COLO829 (cell line): ENCODE results near the gene SRSF12.

Experiments
- DNase-seq: peaks from one replicate; pipeline ENCODE4 v3.0.0; 2012; ENCODE audit warnings: low spot score

The SRSF12 gene

GRCh38 chr6:89117211-89118108 lies at the start of gene SRSF12:
TSS of gene SRSF12 (minus strand) at chr6:89118071. CDS start at chr6:89117887, 184 bp downstream.
- no peak for DNase-seq

DNA sequence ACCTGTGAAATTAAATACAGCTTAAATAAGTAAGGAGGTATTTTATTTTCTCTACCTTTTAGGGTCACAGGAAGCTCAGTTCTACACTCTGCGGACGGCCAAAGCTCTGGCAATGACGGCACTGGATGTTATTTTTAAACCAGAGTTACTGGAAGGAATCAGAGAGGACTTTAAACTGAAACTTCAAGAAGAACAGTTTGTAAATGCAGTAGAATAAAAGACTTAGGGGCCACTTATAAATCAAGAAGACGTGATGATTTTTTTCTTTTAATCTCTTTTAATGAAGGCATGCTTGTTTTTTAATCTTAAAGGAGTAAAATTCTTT lies 44.1 kb upstream of the SRSF12 start:
- DNase-seq, result no peak

GRCh38 chr6:89161326-89162046 lies 43.6 kb upstream of the SRSF12 start:
- DNase-seq, result no peak

DNA sequence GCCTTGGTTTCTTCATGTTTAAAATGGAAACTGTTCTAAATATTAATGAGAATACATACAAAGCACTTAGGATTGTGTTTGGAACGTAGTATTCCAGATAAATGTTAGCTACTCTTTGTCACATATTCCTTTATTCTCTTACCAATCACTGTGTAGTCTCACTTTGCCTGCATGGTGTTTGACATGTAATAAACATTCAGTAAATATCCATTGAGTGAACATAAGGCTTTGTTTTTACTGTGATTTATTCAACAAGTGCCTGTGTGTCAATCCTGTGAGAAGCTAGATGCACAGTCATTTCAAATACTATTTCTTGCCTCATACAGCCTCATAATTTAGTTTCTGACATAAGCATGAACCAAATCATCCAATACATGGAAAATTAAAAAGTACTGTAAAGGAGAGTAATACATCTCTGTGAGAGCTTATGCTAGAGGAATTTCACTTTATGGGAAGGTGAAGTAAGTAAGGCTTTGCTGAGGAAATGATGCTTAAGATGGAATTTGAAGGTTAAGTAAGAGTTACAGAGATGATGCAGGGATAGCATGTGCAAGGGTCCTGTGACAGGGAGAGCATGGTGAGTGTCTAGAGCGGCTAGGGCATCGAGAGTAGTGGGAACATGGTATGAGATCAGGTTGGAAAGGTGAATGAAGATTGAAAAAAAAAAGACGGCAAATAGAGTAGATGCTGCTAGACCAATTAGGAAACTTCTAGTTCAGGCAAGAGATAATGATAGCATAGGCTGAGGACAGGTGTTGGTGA lies 42.6 kb upstream of the SRSF12 start:
- no peak for DNase-seq

GRCh38 chr6:89154131-89154530 lies 36.3 kb upstream of the SRSF12 start:
- no peak for DNase-seq

GRCh38 chr6:89148016-89148750 lies 30.3 kb upstream of the SRSF12 start:
- no peak for DNase-seq

- DNase-seq, result peak; percentile 17
These were observed 29.1 kb upstream of the SRSF12 start for GRCh38 chr6:89146718-89147700.

DNA sequence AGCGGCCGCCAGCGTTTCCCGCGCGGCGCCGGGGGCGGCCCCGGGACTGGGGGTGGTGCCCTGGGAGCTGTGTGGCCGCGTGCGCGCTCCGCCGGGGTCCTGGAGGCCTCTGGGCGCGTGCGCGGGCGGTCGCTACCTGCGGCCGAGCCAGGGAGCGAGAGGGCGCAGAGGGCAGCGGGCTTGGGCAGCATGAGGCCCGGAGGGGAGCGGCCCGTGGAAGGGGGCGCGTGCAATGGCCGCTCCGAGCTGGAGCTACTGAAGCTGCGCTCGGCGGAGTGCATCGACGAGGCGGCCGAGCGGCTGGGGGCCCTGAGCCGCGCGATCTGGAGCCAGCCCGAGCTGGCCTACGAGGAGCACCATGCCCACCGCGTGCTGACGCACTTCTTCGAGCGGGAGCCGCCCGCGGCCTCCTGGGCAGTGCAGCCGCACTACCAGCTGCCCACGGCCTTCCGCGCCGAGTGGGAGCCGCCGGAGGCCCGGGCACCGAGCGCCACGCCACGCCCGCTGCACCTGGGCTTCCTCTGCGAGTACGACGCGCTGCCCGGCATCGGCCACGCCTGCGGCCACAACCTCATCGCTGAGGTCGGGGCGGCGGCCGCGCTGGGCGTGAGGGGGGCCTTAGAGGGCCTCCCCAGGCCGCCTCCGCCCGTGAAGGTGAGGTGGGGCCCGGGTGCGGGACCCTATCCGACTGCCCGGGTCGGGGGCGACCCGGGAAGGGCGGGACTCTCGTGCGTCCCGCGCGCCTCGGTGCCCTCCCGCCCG lies 28.3 kb upstream of the SRSF12 start, which contains the start of gene PM20D2:
TSS of gene PM20D2 (plus strand) at position 100 of the 762 bp plus-strand sequence. CDS start at position 190, 90 bp downstream.
- peak; percentile 13 for DNase-seq

GRCh38 chr6:89145091-89145955 lies 27.5 kb upstream of the SRSF12 start:
- no peak for DNase-seq

GRCh38 chr6:89144354-89144906 lies 26.6 kb upstream of the SRSF12 start:
- DNase-seq, result no peak

DNA sequence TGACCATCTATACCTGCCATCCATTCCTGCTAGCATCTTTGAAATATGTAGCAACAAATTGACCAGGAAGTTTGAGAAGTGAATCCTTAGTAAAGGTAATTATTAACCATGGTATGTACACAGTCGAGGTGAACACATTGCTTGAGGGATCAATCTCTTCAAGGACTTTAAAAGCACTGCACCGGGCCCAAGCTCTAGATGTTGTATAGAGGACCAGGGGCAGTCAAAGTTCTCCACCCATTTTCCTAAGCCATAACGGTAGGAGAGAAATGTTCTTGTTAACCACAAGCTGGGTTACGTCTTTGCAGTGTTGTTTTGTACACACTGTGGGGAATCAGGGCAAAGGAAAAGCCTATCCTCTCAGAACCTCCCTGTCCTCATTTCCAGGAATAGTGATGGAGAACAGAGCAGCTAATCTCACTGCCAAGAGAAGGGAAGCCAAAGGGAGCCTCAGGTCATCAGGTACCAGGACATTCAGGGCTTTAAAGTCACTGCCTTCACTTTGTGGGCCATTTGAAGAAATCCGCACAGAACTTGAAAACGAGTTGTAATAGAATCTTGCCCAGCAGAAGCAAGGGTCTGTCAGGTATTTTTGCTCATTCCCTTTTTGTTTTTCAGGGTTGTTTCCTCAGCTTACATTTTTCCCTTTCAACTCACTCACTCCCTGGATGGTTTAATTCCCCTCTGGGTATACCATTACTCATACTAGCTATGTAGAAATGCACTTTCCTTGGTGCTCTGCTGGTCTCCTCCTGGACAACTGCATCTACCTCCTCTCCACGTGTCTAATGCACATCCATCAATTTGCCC lies 22.7 kb upstream of the SRSF12 start:
- no peak for DNase-seq

- no peak for DNase-seq
These were observed 21.9 kb upstream of the SRSF12 start for GRCh38 chr6:89139509-89140346.

DNA sequence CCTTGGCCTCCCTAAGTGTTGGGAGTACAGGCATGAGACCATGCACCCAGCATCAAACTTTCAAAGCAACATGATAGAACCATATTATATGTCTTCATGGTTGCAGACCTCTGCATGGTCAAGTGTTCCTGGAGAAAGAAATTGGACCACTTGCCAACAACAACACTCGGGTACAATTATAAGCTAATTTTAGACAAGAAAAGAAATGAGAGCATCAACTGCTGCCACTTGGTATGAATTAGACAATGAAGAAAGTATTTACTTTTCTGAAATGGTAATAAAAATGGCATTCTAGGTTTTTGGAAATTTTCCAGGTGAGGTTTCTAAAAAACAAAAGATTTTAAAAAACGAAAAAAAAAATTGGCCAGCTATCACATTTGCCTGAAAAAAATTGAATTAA lies 20.3 kb upstream of the SRSF12 start:
- no peak for DNase-seq

- DNase-seq, result no peak
These were observed 16.9 kb upstream of the SRSF12 start for GRCh38 chr6:89134723-89135122.

DNA sequence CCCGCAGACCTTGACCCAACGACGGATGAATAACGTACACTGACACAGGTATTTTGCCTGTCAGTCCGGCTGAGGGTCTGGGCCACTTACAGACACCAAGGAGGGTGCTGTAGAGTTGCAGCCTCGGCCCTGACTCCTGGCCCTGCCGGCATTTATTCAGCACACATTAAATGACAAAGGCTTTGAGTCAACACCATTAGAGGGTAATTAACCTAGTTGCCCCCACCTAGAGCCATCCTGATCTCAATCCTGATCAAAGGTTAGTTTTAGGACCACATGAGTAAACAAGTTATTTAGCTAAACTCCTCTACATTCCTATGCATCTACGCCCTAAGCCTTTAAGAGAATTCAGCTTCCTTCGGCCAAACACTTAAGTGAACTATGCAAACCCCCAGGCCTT lies 16.1 kb upstream of the SRSF12 start:
- DNase-seq, result no peak

GRCh38 chr6:89132057-89132456 lies 14.2 kb upstream of the SRSF12 start:
- no peak for DNase-seq

GRCh38 chr6:89131599-89131998 lies 13.7 kb upstream of the SRSF12 start:
- DNase-seq, result no peak
